ENCODE data around the gene SIK2. TPM values are rescaled to one million over a fixed set of nuclear protein-coding genes. Genes with fewer than 3 reads are reported as not detected.

SIK2 gene
- total RNA-seq, 1 donor from 2014 or later = 15.1 TPM

DNA sequence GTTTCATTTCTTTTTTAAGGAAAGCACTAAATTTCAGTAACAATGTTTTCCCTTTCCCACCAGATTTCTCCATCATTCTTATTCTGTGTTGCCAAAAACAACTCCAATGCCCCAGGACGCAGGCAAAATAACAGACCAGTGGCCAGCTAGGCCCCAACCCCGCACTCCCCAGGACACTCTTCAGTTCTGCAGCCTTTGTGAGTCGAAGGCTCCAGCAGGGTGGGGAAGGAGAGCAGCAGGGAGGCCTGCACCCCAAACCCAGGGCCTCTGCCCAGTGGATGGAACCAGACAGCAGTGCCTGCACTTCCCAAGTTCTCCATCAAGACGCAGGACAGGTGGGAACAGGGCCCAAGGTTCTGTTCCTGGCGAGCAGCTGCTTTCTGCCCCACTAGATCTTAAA is 129.6 kb downstream of the SIK2 start:
- DNase-seq = peak; percentile 41
- intact Hi-C loops (cut with DNase I) = no loop called here

DNA sequence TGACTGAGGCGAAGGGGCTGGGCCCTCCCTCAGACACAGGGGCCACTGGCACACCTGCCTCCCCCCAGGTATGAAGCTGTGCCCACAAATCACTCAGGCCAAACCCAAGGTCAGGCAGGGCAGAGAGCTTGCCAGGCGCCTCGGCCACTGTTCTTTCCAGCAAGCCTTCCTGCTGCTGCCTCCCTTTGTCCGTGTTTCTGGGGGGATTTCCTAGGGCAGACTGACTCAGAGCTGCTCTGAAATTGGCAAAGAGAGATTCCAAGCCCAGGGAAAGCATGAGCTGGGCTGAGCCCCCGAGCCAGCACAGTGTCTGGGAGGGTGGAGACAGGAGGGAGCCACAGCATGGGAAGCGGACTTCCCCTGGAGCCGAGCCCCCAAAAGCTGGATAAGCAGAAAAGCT is 130.8 kb downstream of the SIK2 start:
- intact Hi-C loops (cut with DNase I) = no loop called here
- DNase-seq = peak; percentile 59
- ATAC-seq (ENCODE audit: poor library complexity) = peak; percentile 6

More for the DNA sequence above, 129.6 kb downstream of the SIK2 start:
- no peak for ATAC-seq (ENCODE audit: poor library complexity)

DNA sequence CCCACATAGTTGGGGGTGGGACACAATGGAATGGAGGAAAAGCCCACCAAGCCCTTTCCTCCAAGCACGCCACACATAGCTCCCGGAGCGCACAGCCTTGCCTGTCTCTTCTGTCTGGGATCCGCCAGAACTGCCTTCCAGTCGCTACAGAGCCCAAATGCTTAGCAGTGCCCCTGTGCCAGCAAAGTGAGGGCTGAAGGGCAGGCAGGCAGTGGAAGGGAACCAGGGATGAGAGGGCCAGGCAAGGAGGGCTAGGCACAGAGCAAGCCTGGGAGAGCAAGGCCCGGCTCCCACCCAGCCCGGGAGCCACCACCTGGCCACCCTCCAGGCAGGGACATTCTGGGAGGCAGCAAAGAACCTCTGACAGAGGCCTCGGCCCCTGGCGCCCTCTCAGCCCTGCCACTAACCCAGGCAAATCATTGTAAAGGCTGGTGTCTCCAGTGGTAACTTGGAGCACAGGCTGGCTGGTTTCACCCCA is 131.4 kb downstream of the SIK2 start:
- ATAC-seq (ENCODE audit: poor library complexity) (peak; percentile 19), DNase-seq (no peak)
- intact Hi-C loops (cut with DNase I) = no loop called here

DNA sequence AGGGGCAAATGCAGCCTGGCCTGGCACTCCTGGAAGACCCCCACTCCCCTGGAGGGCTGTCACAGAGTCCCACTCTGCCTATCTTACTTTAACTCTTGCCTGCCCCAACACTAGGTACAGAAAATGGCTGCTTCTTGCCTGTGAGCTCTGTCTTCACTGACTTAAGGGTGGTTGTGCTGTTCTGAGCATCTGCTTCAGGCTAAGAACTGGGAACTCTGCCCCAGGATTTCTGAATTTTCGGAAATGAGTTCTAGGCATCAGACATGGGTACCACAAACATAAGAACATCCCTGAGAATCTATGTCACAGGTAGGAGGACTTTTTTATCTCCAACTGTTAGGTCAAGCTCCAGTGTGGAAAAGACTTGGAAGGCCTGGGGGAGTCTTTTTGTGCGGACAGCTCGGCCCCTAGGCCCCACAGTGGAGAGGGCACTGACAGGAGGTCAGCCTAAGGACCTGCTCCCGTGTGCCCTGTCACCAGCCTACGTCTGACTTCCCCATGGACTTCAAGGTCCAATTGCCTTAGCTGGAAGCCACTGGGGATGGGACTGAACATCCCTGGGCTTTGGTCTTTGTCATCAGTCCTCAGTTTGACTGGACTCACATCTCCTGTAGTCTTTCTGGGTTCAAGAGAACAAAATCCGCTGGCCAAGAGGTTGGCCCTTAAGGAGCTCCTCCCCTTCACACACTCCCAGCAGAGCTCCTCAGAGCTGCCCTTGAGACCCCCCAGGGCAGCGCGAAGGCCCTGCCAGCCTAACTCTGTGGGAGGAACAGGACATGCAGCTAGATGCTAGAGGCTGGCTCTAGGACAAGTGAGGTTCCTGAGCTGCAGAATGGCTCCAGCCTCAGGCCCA is 132.1 kb downstream of the SIK2 start:
- intact Hi-C loops (cut with DNase I) = no loop called here
- DNase-seq (no peak), ATAC-seq (ENCODE audit: poor library complexity) (no peak)

DNA sequence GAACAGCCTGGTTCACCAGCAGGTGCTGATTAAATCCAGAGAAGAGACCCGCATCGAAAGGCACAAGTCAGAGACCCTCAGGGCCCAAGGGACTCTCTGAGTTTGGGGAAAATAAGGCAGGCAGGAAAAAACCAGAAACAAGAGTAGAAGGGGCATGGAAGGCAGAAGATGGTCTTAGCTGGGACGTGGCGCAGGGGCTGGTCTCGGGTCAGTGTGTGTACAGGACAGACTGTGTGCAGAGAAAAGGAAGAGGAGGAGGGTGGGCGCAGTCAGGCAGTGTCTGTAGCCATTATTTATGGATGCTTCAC is 132.7 kb downstream of the SIK2 start:
- DNase-seq (no peak), ATAC-seq (ENCODE audit: poor library complexity) (no peak)
- intact Hi-C loops (cut with DNase I) = no loop called here

DNA sequence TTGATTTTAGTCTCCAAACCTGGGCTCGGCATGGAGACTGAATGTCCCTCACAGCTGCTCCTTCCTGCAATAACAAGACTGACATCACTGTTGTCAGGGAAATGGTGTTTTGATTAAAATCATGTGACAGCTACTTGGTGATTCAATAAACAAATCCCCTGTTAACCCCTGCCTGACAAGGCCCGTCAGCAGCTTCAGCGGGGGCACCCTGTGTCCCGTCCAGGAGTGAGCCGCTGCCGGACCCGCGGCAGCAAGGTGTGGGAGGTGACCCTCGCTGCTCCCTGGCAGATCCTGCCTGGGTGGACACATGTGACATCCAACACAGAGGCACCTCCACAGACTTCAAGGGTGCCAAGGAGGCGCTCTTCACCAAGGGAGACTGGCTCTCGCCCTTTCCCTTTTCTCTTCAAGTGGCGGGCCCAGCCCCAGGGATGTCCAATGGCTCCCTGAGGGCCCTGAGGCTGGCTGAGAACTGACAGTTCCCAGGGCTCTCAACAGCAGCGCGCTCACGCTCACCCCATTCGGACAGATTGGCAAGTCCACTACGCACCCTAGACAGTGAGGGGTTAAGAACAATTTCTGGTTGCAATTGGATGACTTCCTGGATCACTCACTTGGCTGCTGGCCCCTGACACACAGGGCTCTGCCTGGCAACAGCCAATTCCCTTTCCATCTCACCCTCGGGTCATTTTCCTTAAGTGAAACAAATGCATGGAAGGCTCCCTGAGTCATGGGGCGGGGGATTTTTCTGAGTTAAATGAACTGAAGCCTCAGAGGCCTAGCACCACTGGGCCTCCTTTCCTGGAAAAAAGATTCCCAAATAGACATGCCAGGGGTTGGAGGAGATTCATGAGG is 133.2 kb downstream of the SIK2 start:
- intact Hi-C loops (cut with DNase I) = no loop called here
- ATAC-seq (ENCODE audit: poor library complexity) (peak; percentile 78), DNase-seq (peak; percentile 85)

DNA sequence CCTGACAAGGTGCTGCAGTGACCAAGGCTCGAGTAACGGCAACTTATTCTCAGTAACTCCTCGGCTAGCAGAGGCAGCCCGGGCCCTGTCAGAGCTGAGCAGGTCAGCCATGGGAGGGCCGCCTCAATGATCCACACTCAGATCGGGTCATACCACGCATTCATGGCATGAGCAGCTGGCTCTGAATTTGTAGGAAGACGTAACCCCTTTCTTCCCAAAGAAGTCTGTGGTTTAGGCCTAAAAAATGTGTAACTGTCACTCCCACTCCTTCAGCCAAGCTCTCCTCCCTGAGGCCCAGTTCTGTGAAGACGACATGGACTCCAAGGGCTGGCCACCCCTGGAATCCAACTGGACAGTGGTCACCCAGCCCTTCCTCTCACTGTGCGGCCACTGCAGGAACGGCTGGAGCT is 133.9 kb downstream of the SIK2 start:
- ATAC-seq (ENCODE audit: poor library complexity) (no peak), DNase-seq (no peak)
- intact Hi-C loops (cut with DNase I) = no loop called here

DNA sequence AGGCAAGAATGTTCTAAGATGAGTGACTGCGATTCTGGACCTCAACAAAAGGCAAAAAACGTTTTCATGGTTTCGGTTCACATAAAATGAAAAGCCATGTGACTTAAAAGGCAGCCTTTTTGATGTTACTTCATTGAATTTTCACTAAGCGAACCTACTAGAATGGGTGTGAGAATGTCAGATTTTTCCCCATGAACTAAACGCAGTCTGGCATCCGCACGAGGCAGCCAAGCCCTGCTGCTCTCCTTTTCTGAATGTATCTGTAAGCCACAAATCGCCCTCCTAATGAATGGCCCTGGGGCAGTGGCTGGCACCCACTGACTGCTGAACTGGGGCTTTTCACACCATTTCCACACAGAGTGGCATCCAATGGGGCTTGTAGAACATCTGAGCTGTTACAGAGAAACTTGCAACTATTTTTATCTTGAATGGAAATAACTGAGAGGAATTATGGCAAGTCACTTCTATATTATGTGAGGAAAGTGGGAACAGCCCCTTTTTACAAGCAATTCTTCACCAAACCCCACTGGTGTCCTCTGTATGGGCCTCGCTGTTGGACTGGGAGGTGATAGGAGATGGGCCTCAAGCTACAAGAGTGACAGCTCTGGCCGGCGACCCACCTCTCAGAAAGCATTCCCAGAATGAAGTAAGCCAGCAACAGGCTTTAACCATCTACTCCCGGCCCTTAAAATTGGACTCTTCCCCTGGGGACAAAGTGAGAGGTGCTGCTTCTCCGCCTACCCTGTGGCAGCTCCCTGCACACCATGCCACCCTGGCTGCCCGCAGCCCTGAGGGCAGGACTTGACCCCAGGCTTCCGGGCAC is 134.6 kb downstream of the SIK2 start:
- no peak for DNase-seq
- intact Hi-C loops (cut with DNase I) = no loop called here
- ATAC-seq (ENCODE audit: poor library complexity) = no peak

DNA sequence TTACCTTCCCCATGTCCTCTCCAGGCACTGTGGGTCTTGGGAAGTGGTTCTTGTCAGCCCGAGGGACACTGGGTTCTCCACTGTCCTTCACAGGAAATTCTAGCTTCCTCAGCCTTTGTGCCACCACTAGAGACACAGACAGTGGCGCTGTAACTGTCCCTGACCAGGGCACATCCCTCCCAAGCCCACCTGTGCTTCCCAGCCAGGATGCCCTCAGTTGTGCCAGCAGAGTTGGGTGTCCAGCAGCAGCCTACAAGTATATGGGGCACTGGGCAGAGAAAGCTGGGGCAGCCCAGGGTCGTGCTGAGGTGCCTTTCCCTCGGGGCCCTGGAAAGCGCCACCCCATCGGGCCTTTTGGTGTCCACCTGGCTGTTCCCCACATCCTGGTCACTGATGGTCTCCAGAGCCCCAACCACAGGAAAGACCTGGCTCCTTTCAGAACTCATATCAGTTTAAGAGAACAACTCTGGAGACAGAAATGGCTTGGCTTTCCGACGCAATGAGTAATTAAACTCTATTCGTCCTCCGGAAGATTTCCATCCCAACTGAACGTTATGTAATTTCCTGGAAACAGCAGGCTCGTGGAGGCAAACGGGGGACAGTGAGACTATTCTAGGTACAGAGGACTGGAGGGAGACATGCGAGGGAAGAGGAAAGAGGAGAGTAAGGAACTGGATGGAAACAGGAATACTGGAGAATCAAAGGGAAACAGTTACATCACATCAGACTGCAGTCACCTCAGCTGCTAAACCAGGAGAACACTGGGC is 135.4 kb downstream of the SIK2 start:
- DNase-seq (no peak), ATAC-seq (ENCODE audit: poor library complexity) (peak; percentile 11)
- intact Hi-C loops (cut with DNase I) = no loop called here

DNA sequence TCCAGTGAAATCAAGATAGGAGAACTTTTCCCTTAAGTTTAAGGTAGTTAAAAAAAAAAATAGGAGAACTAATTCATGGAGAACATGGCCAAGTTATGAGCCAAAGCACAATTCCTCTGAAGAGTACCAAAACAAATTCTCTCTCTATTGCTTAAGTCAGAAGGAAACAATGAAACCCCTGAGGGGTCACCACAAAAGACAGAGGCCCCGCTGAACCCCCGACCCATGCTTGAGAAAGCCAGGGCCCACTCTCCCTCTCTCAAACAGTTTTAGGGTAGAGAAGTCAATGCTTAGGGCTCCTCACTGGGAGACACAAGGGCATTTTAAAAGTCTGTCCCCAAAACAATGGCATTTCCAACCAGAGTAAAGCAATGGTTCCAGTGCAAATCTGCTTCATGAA is 137.1 kb downstream of the SIK2 start:
- no peak for ATAC-seq (ENCODE audit: poor library complexity)
- intact Hi-C loops (cut with DNase I) = no loop called here

DNA sequence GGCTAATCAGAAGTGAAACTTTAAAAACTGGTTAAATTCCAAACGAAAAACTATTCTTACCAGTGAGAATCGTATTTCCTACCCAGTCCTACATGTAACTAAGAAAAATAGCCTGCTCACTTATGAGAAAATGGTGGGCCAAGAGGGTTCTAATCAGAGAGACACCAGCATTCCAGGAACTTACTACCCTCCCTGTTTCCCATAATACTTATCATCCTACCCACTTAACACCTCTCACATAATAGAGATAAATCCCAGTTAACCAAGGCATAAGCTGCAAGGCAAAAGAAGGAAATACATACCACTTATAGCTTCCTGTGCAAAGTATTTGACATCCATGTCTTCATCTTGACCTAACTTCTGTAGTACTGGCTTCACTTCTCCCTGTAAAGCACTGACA is 139.5 kb downstream of the SIK2 start:
- DNase-seq (no peak), ATAC-seq (ENCODE audit: poor library complexity) (no peak)
- intact Hi-C loops (cut with DNase I) = no loop called here

More for the DNA sequence above, 137.1 kb downstream of the SIK2 start:
- DNase-seq = no peak

DNA sequence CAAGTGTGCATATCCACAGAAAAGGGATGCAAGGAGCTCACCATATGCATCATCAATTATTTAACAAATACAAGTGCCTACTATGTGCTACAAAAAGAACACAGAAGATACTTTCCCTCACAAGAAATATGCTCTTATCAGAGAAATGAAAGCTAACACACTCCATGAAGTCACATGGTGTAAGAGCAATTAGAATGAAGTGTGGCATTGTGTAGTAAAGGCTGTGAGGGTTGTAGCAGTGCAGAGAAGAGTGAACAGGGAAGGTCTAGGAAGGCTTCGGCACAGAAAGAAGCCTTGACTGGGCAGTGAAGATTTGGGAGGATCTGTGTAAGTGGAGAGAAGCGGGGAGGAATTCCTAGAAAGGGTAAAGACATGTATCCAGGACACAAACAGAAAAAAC is 141.5 kb downstream of the SIK2 start:
- intact Hi-C loops (cut with DNase I) = no loop called here
- DNase-seq (no peak), ATAC-seq (ENCODE audit: poor library complexity) (no peak)

DNA sequence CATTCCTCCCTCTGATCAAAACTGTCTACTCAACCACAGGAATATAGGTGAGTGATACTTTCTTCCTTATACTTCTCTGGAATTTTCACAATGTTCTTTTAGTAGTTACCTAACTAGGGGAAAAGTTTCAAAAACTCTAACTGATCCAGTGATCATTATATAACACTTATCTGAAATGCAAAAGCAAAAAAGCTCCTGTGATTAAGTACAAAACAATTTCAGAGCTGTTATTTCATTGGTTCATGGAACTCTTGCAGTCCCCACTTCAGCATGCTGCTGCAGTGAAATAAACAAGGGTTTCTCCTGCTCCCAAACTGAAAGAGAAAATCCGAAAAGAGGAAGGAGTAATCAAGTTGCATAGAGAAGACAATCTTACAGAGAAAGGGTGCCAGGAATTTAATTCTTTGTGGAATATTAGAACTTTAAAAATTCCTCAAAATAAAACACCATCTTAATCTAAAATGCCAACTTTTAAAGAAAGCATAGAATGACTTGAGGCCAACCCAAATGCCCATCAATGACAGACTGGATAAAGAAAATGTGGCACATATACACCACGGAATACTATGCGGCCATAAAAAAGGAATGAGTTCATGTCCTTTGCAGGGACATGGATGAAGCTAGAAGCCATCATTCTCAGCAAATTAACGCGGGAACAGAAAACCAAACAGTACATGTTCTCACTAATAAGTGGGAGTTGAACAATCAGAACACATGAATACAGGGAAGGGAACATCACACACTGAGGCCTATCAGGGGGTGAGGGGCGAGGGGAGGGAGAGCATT is 143.7 kb downstream of the SIK2 start:
- DNase-seq = no peak

DNA sequence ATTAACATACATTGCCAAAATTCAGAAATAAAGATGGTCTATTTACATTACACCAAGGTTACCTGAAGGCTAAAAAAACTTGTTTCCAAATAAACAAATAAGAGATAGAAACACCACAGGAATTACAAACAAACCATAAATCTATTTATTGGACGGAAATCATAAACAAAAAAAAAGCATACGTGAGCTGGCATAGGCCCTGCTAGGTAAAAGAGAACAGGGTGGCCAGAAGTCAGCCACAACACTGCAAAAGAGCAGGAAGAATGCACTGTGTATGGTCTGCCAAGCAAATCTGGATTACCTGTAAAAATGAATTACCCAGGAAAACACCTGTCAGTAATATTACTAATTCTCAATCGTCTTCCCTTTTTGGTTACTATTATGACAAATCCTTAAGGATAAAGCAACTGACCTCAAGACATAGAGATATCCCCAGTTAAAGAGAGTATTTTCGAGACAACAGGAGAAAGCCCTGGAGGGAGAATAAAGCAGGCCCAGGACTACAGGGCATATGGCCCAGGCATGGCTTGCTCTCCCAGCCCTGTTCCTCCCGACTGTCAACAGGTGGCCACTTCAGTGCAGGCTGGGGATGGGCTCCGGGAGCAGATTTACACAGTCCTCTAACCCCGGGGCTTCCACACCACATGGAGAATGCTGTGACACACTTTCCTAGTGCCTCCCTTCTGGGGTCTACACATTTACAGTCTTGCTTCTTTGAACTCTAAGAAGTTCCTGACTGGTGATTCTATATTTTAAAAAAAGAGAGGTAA is 146.0 kb downstream of the SIK2 start:
- no peak for DNase-seq
- intact Hi-C loops (cut with DNase I) = no loop called here
- no peak for ATAC-seq (ENCODE audit: poor library complexity)

More for the DNA sequence above, 143.7 kb downstream of the SIK2 start:
- intact Hi-C loops (cut with DNase I) = no loop called here
- no peak for ATAC-seq (ENCODE audit: poor library complexity)

DNA sequence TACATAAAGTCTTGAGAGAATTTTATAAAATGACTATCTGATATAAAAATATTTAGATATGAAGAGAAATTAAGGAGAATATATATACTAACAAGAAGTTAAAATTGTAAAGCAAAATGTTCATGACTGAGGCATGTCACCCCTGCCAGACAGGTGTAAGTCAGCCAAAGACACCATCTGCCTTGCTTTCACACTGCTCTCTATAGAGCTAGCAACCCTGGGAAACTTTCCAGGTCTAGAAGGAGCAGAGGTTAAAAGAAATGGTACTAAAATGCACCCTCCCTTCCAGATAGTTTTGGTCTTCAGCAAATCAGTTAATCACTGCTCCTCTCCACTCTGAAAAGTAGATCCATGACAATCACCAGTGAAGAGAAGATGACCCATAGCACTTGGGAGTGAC is 147.4 kb downstream of the SIK2 start:
- intact Hi-C loops (cut with DNase I) = no loop called here
- no peak for DNase-seq
- no peak for ATAC-seq (ENCODE audit: poor library complexity)

DNA sequence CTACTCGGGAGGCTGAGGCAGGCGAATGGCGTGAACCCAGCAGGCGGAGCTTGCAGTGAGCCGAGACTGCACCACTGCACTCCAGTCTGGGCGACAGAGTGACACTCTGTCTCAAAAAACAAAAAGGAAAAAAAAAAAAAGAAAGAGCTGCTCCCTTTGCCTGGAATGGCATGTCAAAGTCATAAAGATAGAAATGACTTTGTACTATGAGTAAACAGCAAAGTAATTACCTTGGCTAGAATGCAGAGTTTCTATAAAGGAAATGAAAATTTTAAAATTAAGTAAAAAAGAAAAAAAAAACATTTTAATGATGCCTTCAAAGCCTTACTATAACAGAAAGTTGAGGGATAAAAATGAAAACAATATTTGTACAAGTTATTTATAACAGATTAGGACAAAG is 153.8 kb downstream of the SIK2 start:
- intact Hi-C loops (cut with DNase I) = no loop called here
- DNase-seq (no peak), ATAC-seq (ENCODE audit: poor library complexity) (no peak)

DNA sequence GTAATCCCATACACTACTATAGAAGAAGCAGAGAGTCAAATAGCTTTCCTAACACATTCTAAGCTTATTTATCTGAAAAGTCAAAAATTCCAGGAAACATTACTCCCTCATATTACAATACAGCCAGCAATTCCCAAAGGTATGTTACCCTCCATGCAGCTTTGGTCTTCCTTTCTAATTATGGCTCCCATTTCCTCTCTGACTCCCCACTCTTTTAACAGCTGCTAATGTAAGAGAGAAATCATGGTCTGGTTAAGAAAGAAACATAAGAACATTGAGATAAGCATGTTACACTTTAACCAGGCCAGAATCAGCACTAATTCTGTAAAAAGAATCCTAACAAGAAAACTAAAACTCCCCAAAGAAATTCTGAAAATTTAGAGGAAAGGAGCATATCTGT is 157.1 kb downstream of the SIK2 start:
- intact Hi-C loops (cut with DNase I) = no loop called here
- no peak for DNase-seq
- ATAC-seq (ENCODE audit: poor library complexity) = peak; percentile 38

Data from Right ventricle myocardium superior (tissue), 1 donor.